ENCODE data around the gene HGF. TPM values are rescaled to one million over a fixed set of nuclear protein-coding genes. Genes with fewer than 3 reads are reported as not detected.

Gene HGF
- total RNA-seq, 1 donor from 2014 or later: not detected

GRCh38 chr7:81767926-81768325, 1.9 kb downstream of the HGF start:
- no peaks in the 10 kb centered on the region for H3K27me3 ChIP-seq (ENCODE audit: insufficient read depth, low read length)
- H3K4me1 Mint-ChIP-seq (ENCODE audit: low read depth, unreplicated experiment): no peaks in the 10 kb centered on the region
- no peaks in the 10 kb centered on the region for H3K4me1 ChIP-seq (ENCODE audit: insufficient read depth, low read length)
- no peaks in the 10 kb centered on the region for H3K36me3 Mint-ChIP-seq (ENCODE audit: low read depth, unreplicated experiment)
- H3K9ac ChIP-seq (ENCODE audit: low read length): no peak overlapping the region
- FAIRE-seq: no peak
- no peaks in the 10 kb centered on the region for H3K9me3 ChIP-seq (ENCODE audit: insufficient read depth, low read depth, low read length)
- no peak overlapping the region for H2AFZ ChIP-seq (ENCODE audit: low read depth, low read length)
- H4K20me1 ChIP-seq (ENCODE audit: insufficient read depth, low read length): no peaks in the 10 kb centered on the region
- H3K27ac Mint-ChIP-seq (ENCODE audit: unreplicated experiment): no peak overlapping the region
- H3K27ac ChIP-seq (ENCODE audit: low read depth, low read length): no peak overlapping the region
- peak; percentile 20 for DNase-seq (ENCODE audit: low read depth)
- H3K4me3 ChIP-seq (ENCODE audit: insufficient read depth, low read depth, low read length): no peak overlapping the region
- H3K9me3 Mint-ChIP-seq (ENCODE audit: unreplicated experiment): no peaks in the 10 kb centered on the region
- no peak overlapping the region for H3K4me3 Mint-ChIP-seq (ENCODE audit: unreplicated experiment)
- H3K79me2 ChIP-seq (ENCODE audit: insufficient read depth, low read length): no peaks in the 10 kb centered on the region
- no peak overlapping the region for H3K4me2 ChIP-seq (ENCODE audit: low read length)
- peaks cover 17% of the 10 kb centered on the region for H3K27me3 Mint-ChIP-seq (ENCODE audit: low read depth, unreplicated experiment)
- H3K36me3 ChIP-seq (ENCODE audit: insufficient read depth, low read length): no peaks in the 10 kb centered on the region
- no peak for TF ChIP-seq EZH2 (IDR thresholded peaks at IDR 0.05; ENCODE audit: insufficient read depth, low read length)
- TF ChIP-seq CTCF (IDR thresholded peaks at IDR 0.05; ENCODE audit: insufficient read depth, low read depth, low read length): no peak

GRCh38 chr7:81761821-81762220, 8.0 kb downstream of the HGF start:
- no peak overlapping the region for H3K27ac Mint-ChIP-seq (ENCODE audit: unreplicated experiment)
- no peaks in the 10 kb centered on the region for H3K9me3 Mint-ChIP-seq (ENCODE audit: unreplicated experiment)
- FAIRE-seq (no peak), DNase-seq (ENCODE audit: low read depth) (no peak)
- Histone ChIP-seq H3K27me3 (ENCODE audit: insufficient read depth, low read length) (no peaks in the 10 kb centered on the region), H3K4me3 (ENCODE audit: insufficient read depth, low read depth, low read length) (no peak overlapping the region), H3K9ac (ENCODE audit: low read length) (no peak overlapping the region), H3K9me3 (ENCODE audit: insufficient read depth, low read depth, low read length) (no peaks in the 10 kb centered on the region), H2AFZ (ENCODE audit: low read depth, low read length) (no peak overlapping the region), H3K79me2 (ENCODE audit: insufficient read depth, low read length) (no peaks in the 10 kb centered on the region), H3K36me3 (ENCODE audit: insufficient read depth, low read length) (no peaks in the 10 kb centered on the region), H4K20me1 (ENCODE audit: insufficient read depth, low read length) (no peaks in the 10 kb centered on the region), H3K27ac (ENCODE audit: low read depth, low read length) (no peak overlapping the region), H3K4me2 (ENCODE audit: low read length) (no peak overlapping the region), H3K4me1 (ENCODE audit: insufficient read depth, low read length) (no peaks in the 10 kb centered on the region)
- H3K36me3 Mint-ChIP-seq (ENCODE audit: low read depth, unreplicated experiment): no peaks in the 10 kb centered on the region
- no peak for TF ChIP-seq EZH2 (IDR thresholded peaks at IDR 0.05; ENCODE audit: insufficient read depth, low read length)
- TF ChIP-seq CTCF (IDR thresholded peaks at IDR 0.05; ENCODE audit: insufficient read depth, low read depth, low read length): no peak
- no peaks in the 10 kb centered on the region for H3K4me1 Mint-ChIP-seq (ENCODE audit: low read depth, unreplicated experiment)
- no peak overlapping the region for H3K4me3 Mint-ChIP-seq (ENCODE audit: unreplicated experiment)
- H3K27me3 Mint-ChIP-seq (ENCODE audit: low read depth, unreplicated experiment): peaks cover 4% of the 10 kb centered on the region

- Histone ChIP-seq H3K27me3 (ENCODE audit: insufficient read depth, low read length) (no peaks in the 10 kb centered on the region), H3K4me3 (ENCODE audit: insufficient read depth, low read depth, low read length) (no peak overlapping the region), H3K36me3 (ENCODE audit: insufficient read depth, low read length) (no peaks in the 10 kb centered on the region), H3K79me2 (ENCODE audit: insufficient read depth, low read length) (no peaks in the 10 kb centered on the region), H4K20me1 (ENCODE audit: insufficient read depth, low read length) (no peaks in the 10 kb centered on the region), H3K9me3 (ENCODE audit: insufficient read depth, low read depth, low read length) (no peaks in the 10 kb centered on the region), H3K9ac (ENCODE audit: low read length) (no peak overlapping the region), H3K27ac (ENCODE audit: low read depth, low read length) (no peak overlapping the region), H3K4me2 (ENCODE audit: low read length) (no peak overlapping the region), H3K4me1 (ENCODE audit: insufficient read depth, low read length) (no peaks in the 10 kb centered on the region), H2AFZ (ENCODE audit: low read depth, low read length) (no peak overlapping the region)
- H3K4me1 Mint-ChIP-seq (ENCODE audit: low read depth, unreplicated experiment): no peaks in the 10 kb centered on the region
- H3K9me3 Mint-ChIP-seq (ENCODE audit: unreplicated experiment): no peaks in the 10 kb centered on the region
- peaks cover under 1% of the 10 kb centered on the region for H3K27me3 Mint-ChIP-seq (ENCODE audit: low read depth, unreplicated experiment)
- H3K36me3 Mint-ChIP-seq (ENCODE audit: low read depth, unreplicated experiment): no peaks in the 10 kb centered on the region
- no peak for TF ChIP-seq EZH2 (IDR thresholded peaks at IDR 0.05; ENCODE audit: insufficient read depth, low read length)
- no peak for TF ChIP-seq CTCF (IDR thresholded peaks at IDR 0.05; ENCODE audit: insufficient read depth, low read depth, low read length)
- H3K27ac Mint-ChIP-seq (ENCODE audit: unreplicated experiment): no peak overlapping the region
- no peak for DNase-seq (ENCODE audit: low read depth)
- no peak overlapping the region for H3K4me3 Mint-ChIP-seq (ENCODE audit: unreplicated experiment)
- peak; percentile 13 for FAIRE-seq
These were observed 8.8 kb downstream of the HGF start for GRCh38 chr7:81761031-81761430.
